ENCODE data around the gene ZNF593OS. TPM values are rescaled to one million over a fixed set of nuclear protein-coding genes. Genes with fewer than 3 reads are reported as not detected.

The ZNF593OS gene
- total and polyA plus RNA-seq, 10 of the 15 experiments (the other 5 are each of a cell fraction or from before 2014, with no cell fraction given), result 0.16 to 1.7 (median 0.59) TPM; not detected in 6

DNA sequence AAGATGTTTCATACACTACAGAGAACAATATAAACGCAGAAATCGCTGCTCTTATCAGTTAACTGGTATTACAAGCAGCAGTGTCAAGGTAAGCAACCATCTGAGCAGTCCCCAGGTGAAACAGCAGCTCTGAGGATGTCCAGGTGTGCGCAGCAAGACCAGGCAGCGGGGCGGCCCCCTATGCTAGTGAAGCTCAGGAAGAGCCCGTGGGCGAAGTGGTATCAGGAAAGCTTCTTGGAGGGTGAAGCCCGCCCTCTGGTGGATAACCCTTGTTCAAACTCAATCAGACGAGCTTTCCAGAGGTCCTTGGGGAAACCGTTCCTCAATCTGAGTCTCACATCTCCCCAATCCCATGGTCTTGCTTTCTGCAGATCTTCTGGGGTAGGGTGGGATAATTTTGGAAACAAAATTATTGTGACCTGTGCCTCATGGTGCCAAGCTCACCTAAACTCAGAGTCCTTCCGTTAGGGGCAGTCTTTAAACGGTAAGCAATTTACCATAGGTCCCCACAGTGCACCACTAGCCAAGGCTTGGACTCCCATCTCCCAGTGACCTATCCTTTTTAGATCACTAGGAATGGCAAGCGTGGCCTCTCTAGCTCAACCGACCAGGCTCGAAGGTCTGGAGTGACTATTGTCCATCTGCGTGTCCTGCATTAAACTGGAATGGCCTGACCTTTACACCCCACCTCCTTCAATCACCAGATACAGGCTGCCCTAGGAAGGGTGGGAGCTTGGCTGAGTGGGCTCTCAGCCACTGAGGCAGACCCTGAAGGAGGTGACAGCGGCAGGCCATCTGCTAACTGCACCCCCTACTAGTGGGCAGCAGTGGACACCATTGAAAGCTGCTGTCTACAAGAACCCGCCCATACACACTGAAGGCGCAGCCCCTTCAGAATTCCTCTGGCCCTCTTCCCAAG, 26.3 kb downstream of the ZNF593OS start:
- in situ Hi-C loops (cut with MboI), result loop anchor here (5.0 kb wide), 1 partner anchor 38 kb away; no protein-coding TSS in a partner anchor
- Histone ChIP-seq H3K4me1 (ENCODE audit: control insufficient read depth, insufficient read depth, low read length) (no peaks in the 10 kb centered on the region), H3K9me3 (replicated peaks; ENCODE audit: control insufficient read depth, insufficient read depth, low read length) (no peaks in the 10 kb centered on the region), H4K20me1 (ENCODE audit: control insufficient read depth, insufficient read depth) (no peaks in the 10 kb centered on the region), H3K4me3 (no peak overlapping the region), H3K27me3 (replicated peaks in 1 of 2; ENCODE audit: control insufficient read depth in 2 of 2, insufficient read depth in 2 of 2, low read length in 1 of 2) (no peaks in the 10 kb centered on the region; a peak in 2 of 4 replicates), H3K4me2 (ENCODE audit: control insufficient read depth, insufficient read depth) (no peak overlapping the region), H2AFZ (ENCODE audit: control insufficient read depth, low read depth, low read length) (no peak overlapping the region), H3K79me2 (ENCODE audit: control insufficient read depth, insufficient read depth, low read length) (no peaks in the 10 kb centered on the region), H3K9ac (ENCODE audit: control insufficient read depth, insufficient read depth, low read length) (no peak overlapping the region), H3K36me3 (ENCODE audit: control insufficient read depth in 2 of 2, insufficient read depth in 2 of 2, low read length in 1 of 2) (no peaks in the 10 kb centered on the region), H3K27ac (ENCODE audit: control insufficient read depth, insufficient read depth) (no peak overlapping the region)
- CTCF ChIA-PET, result interaction anchor here (0.6 to 8.7 kb wide), 41 partner anchors 10 to 290 kb away, joined by 3 to 235 read pairs (median 4); partner anchors contain the start of genes PDIK1L and ZNF593
- no peak for DNase-seq (ENCODE audit: low read depth, low spot score)
- peak; percentile 95 for ATAC-seq
- RAD21 ChIA-PET (ENCODE audit: unreplicated experiment), result interaction anchor here (0.8 to 5.4 kb wide), 20 partner anchors 9 to 272 kb away, joined by 3 to 110 read pairs (median 7); partner anchors contain the start of genes CD52, CEP85 and PAFAH2
- SMC1A ChIA-PET (ENCODE audit: uncharacterized antibody, unreplicated experiment), result interaction anchor here (0.8 to 7.9 kb wide), 27 partner anchors 9 to 776 kb away, joined by 3 to 131 read pairs (median 4); partner anchors contain the start of gene SH3BGRL3
- no TSS peak for BruUV-seq (replicated peaks)
- intact Hi-C loops (cut with micrococcal nuclease; ENCODE audit: unreplicated experiment), result loop anchor here (1.0 to 5.0 kb wide), 2 partner anchors 40 to 108 kb away; no protein-coding TSS in a partner anchor
- POLR2A ChIA-PET, result interaction anchor here (0.5 to 1.1 kb wide), 6 partner anchors 17 to 191 kb away, joined by 3 to 4 read pairs (median 3); no protein-coding TSS in a partner anchor
- 33% methylated on average over 19 of the region's 19 CpGs for WGBS (ENCODE audit: insufficient coverage, insufficient replicate concordance, low lambda C conversion rate, missing lambda C conversion rate)
- peak; percentile 97 for FAIRE-seq
- TF ChIP-seq CHD1 (IDR thresholded peaks at IDR 0.05; ENCODE audit: low read depth, low read length), result no peak
- TF ChIP-seq SMAD5 (IDR thresholded peaks at IDR 0.05; ENCODE audit: low read depth), result no peak
- TF ChIP-seq ZNF24 (IDR thresholded peaks at IDR 0.05), result no peak
- peak; percentile 2; the same call in 1 of the 2 replicates for TF ChIP-seq SPI1 (IDR thresholded peaks at IDR 0.05; ENCODE audit: borderline replicate concordance, insufficient read depth, low read depth, low read length)
- TF ChIP-seq RAD21 (IDR thresholded peaks at IDR 0.05; ENCODE audit: insufficient read depth, low read depth, low read length), result peak; percentile 86
- TF ChIP-seq SMARCA5 (IDR thresholded peaks at IDR 0.05), result no peak
- TF ChIP-seq, protein P1, sequence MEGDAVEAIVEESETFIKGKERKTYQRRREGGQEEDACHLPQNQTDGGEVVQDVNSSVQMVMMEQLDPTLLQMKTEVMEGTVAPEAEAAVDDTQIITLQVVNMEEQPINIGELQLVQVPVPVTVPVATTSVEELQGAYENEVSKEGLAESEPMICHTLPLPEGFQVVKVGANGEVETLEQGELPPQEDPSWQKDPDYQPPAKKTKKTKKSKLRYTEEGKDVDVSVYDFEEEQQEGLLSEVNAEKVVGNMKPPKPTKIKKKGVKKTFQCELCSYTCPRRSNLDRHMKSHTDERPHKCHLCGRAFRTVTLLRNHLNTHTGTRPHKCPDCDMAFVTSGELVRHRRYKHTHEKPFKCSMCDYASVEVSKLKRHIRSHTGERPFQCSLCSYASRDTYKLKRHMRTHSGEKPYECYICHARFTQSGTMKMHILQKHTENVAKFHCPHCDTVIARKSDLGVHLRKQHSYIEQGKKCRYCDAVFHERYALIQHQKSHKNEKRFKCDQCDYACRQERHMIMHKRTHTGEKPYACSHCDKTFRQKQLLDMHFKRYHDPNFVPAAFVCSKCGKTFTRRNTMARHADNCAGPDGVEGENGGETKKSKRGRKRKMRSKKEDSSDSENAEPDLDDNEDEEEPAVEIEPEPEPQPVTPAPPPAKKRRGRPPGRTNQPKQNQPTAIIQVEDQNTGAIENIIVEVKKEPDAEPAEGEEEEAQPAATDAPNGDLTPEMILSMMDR (IDR thresholded peaks at IDR 0.05 in 2 of 3, conservative IDR thresholded peaks at IDR 0.05 in 1 of 3; ENCODE audit: control insufficient read depth in 2 of 3, extremely low read depth in 1 of 3, insufficient read depth in 1 of 3, low read depth in 3 of 3, low read length in 3 of 3), result peak; percentile 74 to 82 (median 76)
- TF ChIP-seq POLR2A (IDR thresholded peaks at IDR 0.05; ENCODE audit: low read depth, low read length), result no peak
- TF ChIP-seq SMC3 (IDR thresholded peaks at IDR 0.05; ENCODE audit: borderline replicate concordance, low read length), result peak; percentile 97
- TF ChIP-seq, protein P2, sequence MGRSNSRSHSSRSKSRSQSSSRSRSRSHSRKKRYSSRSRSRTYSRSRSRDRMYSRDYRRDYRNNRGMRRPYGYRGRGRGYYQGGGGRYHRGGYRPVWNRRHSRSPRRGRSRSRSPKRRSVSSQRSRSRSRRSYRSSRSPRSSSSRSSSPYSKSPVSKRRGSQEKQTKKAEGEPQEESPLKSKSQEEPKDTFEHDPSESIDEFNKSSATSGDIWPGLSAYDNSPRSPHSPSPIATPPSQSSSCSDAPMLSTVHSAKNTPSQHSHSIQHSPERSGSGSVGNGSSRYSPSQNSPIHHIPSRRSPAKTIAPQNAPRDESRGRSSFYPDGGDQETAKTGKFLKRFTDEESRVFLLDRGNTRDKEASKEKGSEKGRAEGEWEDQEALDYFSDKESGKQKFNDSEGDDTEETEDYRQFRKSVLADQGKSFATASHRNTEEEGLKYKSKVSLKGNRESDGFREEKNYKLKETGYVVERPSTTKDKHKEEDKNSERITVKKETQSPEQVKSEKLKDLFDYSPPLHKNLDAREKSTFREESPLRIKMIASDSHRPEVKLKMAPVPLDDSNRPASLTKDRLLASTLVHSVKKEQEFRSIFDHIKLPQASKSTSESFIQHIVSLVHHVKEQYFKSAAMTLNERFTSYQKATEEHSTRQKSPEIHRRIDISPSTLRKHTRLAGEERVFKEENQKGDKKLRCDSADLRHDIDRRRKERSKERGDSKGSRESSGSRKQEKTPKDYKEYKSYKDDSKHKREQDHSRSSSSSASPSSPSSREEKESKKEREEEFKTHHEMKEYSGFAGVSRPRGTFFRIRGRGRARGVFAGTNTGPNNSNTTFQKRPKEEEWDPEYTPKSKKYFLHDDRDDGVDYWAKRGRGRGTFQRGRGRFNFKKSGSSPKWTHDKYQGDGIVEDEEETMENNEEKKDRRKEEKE (IDR thresholded peaks at IDR 0.05), result no peak
- no peak; the same call in 1 of the 2 replicates for TF ChIP-seq EED (IDR thresholded peaks at IDR 0.05; ENCODE audit: low read depth)
- TF ChIP-seq POLR2AphosphoS2 (IDR thresholded peaks at IDR 0.05; ENCODE audit: low read depth, low read length), result no peak
- no peak for TF ChIP-seq MEF2A (IDR thresholded peaks at IDR 0.05; ENCODE audit: insufficient read depth, low read depth, low read length)
- no peak for TF ChIP-seq BMI1 (IDR thresholded peaks at IDR 0.05; ENCODE audit: borderline replicate concordance)
- no peak for TF ChIP-seq BRCA1 (IDR thresholded peaks at IDR 0.05; ENCODE audit: low read depth, low read length)
- 0 out of 2 replicates have a peak, but pooled peaks have one; percentile 11 for TF ChIP-seq IKZF1 (conservative IDR thresholded peaks at IDR 0.05)
- TF ChIP-seq YY1 (IDR thresholded peaks at IDR 0.05; ENCODE audit: low read depth, low read length), result peak; percentile 69
- no peak for TF ChIP-seq KLF5 (IDR thresholded peaks at IDR 0.05; ENCODE audit: partially characterized antibody)
- no peak for TF ChIP-seq CEBPB (IDR thresholded peaks at IDR 0.05; ENCODE audit: borderline replicate concordance in 1 of 2, low read depth in 2 of 2, low read length in 2 of 2)

Data from GM12878 (cell line).